T-helper 9 cell (primary cell): ENCODE results near the gene ATAT1.
A peak's percentile ranks its signal among the peaks of the same experiment; 100 is the strongest.

Experiments used
- DNase-seq: peaks from one replicate; pipeline ENCODE4 v3.0.0-alpha.2; 2020
- total RNA-seq, 2 donors: gene quantifications; one replicate each; lab custom pipeline; 2026; lab: John Stamatoyannopoulos, UW

The ATAT1 gene
- 2.9 to 3.6 reads per million in 2 donors for total RNA-seq

DNA sequence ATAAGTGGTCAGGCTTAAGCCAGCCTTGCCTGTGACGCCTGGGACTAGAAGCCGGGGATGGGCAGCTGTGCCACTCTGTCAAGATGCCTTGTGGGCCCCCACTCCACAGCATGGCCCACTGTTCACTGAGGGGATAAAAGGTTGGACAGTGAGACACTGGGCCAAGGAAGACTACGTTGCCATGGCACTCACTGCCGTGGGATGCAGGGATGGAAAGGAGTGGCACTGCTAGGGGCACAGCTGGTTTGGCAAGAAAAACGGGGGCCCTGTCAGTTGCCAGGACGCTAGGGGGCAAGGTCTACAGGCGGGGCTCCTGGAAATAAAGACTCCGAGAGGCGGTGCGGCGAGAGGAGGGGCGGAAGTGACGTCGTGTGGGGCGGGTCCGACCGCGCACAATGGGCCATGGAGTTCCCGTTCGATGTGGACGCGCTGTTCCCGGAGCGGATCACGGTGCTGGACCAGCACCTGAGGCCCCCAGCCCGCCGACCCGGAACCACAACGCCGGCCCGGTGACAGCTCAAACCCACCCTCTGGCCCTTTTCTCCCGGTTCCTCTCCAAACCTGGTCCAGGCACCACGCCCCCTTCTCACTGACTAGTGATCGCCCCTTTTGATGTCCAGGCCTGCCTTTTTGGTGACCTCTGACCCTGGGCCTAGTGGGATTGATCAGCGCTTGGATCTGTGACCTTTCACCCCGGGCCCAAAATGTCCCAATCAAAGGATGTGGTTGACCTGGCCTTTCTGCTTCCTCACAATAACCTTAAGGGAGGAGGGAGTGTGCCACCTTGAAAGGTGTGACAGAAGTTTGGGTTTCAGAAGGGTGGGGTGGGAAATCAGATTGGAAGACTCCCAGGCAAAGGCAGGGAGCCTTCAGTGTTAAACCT lies at the start of gene ATAT1:
Gene ATAT1 (plus strand): TSS at position 391 of the 883 bp plus-strand sequence.
- peak; percentile 86 for DNase-seq

- DNase-seq = no peak
Observed at GRCh38 chr6:30578051-30578450, 48.6 kb upstream of the ATAT1 start.

- no peak for DNase-seq
Observed at GRCh38 chr6:30583921-30584320, 42.8 kb upstream of the ATAT1 start.

DNA sequence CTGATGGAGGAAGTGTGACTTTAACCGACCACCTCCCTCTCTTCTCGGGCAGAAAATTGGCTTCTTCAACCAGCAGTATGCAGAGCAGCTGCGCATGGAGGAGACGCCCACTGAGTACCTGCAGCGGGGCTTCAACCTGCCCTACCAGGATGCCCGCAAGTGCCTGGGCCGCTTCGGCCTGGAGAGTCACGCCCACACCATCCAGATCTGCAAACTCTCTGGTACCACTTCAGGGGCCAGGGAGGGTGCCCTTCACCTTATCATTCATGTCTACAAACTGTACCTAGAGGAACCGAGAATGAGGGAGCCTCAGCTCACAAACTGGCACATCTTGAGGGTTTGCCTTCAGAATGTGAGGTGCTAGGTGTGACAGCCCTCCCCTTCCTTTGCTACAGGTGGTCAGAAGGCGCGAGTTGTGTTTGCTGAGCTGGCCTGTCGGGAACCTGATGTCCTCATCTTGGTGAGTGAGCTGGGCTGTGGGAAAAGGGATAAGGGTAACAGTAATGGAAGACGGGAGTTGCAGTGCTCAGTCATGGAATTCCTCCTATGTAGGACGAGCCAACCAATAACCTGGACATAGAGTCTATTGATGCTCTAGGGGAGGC lies 36.8 kb upstream of the ATAT1 start:
- no peak for DNase-seq

- DNase-seq = no peak
Observed at GRCh38 chr6:30590509-30590908, 36.2 kb upstream of the ATAT1 start.

- no peak for DNase-seq
Observed at GRCh38 chr6:30591008-30591407, 35.7 kb upstream of the ATAT1 start.

DNA sequence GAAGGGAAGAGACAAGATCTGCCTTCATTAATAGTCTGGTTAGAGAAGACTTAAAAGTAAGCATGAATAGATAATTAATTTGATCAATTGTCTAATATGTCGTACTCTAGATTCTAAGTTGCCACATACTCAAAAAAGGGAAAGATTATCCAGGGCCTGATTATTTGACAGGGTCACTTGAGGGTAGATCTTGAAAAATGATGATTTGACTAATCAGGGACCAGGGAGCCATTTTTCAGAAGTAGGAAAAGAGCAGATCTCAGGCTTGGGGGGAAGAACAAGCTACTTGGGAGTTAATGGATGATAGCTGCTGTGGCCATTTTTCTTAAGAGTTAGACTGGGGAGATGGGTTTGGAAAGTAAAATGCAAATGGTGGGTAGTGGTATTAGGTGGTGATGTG lies 34.4 kb upstream of the ATAT1 start:
- no peak for DNase-seq

DNA sequence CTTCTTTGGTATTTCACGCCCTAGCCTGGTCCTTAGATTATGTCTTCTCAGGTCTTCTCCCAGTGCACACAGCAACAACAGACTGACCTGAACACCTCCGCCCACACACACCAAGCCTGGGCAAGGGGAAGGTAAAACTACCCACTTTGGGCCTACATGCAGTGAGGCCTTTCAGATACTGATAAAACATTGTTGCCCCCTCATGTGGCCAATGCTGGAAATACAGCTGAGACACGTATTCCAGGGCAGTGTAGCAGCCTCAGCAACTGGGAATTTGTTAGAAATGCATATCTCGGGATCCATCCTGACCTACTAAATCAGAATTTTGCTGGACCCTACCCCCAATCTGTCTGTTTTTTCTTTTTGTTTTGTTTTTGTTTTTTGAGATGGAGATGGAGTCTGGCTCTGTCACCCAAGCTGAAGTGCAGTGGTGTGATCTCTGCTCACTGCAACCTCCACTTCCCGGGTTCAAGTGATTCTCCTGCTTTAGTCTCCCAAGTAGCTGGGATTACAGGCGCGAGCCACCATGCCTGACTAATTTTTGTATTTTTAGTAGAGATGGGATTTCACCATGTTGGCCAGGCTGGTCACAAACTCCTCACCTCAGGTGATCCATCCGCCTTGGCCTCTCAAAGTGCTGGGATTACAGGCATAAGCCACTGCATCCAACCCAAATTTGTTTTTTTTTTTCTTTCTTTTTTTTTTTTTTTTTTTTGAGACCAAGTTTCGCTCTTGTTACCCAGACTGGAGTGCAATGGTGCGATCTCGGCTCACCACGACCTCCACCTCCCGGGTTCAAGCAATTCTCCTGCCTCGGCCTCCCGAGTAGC lies 29.1 kb upstream of the ATAT1 start:
- DNase-seq = peak; percentile 82

- DNase-seq = no peak
Observed at GRCh38 chr6:30598912-30599624, 27.6 kb upstream of the ATAT1 start.

DNA sequence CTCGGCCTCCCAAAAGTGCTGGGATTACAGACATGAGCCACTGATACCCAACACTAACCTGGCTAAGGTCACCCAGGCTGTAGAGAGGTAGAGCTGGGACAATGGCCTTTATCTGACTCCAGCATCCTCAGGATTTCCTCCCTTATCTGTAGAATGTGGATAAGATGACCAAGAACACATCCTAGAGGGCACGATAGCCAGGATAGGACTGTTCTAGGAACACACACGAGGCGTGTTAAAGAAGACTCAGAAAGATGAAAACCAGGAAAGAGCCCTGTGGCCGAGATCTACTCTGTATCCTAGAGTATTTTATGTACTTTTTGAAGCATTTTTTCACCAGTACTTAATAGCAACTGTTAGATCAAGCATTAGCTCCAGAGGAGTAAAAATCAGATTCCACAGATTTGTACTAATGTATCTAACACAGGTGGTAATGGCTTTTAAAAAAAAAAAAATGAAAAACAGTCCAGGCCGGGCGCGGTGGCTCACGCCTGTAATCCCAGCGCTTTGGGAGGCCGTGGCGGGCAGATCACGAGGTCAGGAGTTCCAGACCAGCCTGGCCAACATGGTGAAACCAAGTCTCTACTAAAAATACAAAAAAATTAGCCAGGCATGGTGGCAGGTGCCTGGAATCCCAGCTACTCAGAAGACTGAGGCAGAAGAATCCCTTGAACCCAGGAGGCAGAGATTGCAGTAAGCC lies 26.9 kb upstream of the ATAT1 start:
- no peak for DNase-seq

DNA sequence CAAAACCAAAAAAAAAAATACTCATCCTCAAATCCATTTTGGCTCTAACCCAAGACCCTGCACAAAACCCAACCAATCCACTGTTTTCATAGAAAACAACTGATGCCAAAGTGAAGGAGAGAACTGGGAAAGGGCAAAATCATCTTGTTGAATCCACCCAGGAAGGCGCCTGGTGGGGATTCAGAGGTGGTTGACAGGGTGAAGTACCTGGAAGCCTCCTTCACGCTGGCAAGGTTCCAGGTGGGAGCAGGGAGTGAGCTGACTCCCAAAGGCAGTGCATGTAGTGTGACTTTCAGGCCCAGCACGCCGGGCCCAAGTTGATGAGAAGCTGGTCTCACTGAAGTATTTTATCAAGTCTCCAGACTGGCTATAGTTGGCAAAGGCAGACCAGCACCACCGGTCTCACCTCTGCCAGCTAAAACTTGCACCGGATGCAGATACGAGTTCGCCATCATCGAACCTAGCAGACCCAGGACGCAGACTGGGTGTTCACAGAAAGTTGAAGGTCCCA lies 26.2 kb upstream of the ATAT1 start:
- DNase-seq = no peak

- DNase-seq = no peak
Observed at GRCh38 chr6:30601436-30601814, 25.2 kb upstream of the ATAT1 start.

DNA sequence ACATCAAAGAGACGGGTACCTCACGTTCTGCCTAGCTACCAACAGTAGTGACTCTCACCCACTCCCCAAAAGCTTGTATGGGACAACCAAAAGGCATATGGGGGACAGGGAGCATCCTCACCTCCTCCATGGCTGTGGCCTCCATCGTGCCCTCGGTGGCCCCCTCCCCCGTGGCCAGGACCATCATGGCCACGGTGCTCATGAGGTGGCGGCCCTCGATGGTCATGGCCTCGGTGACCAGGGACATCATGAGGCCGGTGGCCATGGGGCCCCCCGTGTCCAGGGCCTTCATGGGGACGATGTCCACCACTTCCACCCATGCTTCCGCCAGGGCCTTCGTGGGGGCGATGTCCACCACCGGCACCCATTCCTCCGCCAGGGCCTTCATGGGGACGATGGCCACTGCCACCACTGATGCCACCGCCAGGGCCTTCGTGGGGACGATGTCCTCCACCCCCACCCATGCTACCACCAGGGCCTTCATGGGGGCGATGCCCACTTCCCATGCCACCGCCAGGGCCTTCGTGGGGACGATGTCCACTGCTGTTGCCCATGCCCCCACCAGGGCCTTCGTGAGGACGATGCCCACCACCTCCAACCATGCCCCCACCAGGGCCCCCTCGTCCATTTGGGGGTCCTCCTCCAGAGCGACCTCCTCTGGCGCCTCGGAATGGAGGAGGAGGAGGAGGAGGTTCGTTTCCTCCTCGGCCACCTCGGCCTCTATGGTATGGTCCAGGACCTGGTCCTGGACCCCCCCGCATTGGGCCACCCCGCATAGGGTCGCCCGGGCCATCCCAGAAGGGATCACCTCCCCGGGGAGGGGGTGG lies 24.6 kb upstream of the ATAT1 start:
- no peak for DNase-seq

DNA sequence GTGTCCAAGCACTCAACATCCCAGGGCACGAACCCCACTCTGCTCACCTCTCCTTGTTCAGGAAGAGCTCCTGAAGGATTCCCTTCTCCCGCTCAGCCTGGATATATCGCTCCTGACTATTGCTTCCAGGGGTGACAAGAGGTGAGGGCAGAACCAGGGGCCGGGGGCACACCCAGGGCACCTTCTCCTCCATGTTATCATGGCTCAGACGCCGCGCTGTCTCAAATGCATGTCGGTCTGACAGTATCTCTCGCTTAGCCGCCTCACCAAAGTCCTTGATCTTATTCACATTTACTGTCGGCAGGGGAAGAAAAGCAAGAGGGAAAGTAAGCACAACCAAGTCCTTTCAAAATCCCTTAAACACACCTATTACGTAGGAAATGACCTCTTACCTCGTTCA lies 22.7 kb upstream of the ATAT1 start:
- DNase-seq = no peak

- DNase-seq = no peak
Observed at GRCh38 chr6:30610065-30610464, 16.6 kb upstream of the ATAT1 start.

- no peak for DNase-seq
Observed at GRCh38 chr6:30611150-30611855, 15.4 kb upstream of the ATAT1 start.

DNA sequence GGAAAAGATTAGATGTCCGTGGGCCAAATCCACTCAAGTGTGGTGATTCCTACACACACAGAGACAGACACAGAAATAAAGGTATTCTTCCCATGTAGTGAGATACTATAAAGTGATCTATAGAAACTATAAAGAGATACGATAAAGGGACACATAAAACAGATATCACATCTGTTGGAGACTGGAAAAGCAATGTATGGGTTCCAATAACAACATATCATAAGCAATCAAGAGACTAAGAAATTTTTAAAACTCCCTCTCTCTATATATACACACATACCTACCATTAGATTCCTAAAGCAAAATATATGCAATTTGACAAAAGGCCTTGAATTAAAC lies 14.8 kb upstream of the ATAT1 start:
- DNase-seq = no peak

GRCh38 chr6:30612213-30612612 lies 14.5 kb upstream of the ATAT1 start:
- no peak for DNase-seq

- DNase-seq = no peak
Observed at GRCh38 chr6:30612687-30613248, 13.9 kb upstream of the ATAT1 start.
